Upper lobe of left lung (tissue), 4 donors: ENCODE results near the gene THAP4.

ENCODE experiments used
- CTCF ChIP-seq, 6 experiments: fragments of 450-650 bp in 4 of 6; fragments of 200-600 bp in 2 of 6; sonication (generic) in 2 of 6; IDR thresholded peaks; one replicate each; pipeline ENCODE4 v1.5.1; 2016 to 2019; ENCODE audit warnings: antibody characterized with exemption in 6 of 6
- EP300 ChIP-seq, 4 donors: sonication (generic); formaldehyde crosslinking; IDR thresholded peaks; one replicate each; pipeline ENCODE4 v1.5.1; 2017; ENCODE audit warnings: antibody characterized with exemption in 4 of 4, control low read depth in 2 of 4

- no peak for TF ChIP-seq EP300 (IDR thresholded peaks at IDR 0.05)
- no peak for TF ChIP-seq CTCF (IDR thresholded peaks at IDR 0.05)
Observed at GRCh38 chr2:241654551-241654950, 17.6 kb upstream of the THAP4 start.
